ENCODE data around the gene CNOT8.

The CNOT8 gene

DNA sequence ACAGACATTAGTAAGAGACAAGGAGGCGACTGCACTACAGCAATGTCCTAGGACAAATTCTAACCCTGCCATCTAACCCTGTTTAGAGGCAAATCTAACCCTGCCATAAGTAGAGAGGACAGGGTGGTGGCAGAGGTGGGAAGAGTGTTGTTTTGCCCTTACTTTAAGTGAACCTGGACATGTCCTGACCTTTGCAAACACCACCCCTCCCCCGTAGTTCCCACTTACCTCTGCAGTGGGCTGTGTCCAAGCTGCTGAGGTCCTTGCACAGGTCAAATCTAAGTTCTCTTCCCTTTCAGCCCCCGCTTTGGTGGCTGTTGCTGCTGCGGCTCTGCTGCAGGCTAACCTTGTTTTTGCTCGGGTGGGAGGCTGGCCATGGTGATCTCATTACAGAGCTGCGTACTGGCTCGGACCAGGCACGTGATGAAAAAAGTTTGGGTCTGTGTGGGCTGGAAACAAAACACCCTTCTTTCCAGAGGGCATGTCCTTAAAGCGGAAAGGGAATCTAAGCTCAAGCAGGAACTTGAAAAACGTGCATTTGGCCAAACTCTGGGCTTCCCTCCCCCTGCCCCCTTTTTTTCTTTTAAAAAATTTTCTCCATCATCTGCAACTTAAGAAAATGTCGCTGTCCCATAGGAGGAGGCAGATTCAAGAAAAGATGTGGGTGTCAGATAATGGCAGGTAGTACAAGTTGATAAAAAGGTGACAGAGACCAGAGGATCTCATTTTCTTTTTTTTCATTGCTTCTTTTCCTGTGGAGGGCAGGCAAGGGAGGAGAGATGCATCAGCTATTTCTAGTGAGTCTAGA is 8.0 kb upstream of the CNOT8 start, which contains the start of gene FAXDC2:
FAXDC2 (minus strand) TSS at position 349 of the 808 bp plus-strand sequence. CDS start 12,425 bp downstream, outside the sequence.
- 3 to 18% methylated on average over 6 to 8 of the region's 11 CpGs for WGBS, 2 experiments (ENCODE audit: insufficient coverage in 2 of 2)
- H3K4me1 ChIP-seq (ENCODE audit: control insufficient read depth, insufficient read depth, low read length, poor library complexity, severe bottlenecking) = peaks cover 19% of the 10 kb centered on the region
- peak within 1 kb of the TSS; percentile 90 for H3K27ac ChIP-seq (ENCODE audit: low read depth, low read length, severe bottlenecking)
- no peaks in the 10 kb centered on the region for H3K9me3 ChIP-seq (ENCODE audit: control insufficient read depth, low read length)
- no peaks in the 10 kb centered on the region for H3K36me3 ChIP-seq (ENCODE audit: control insufficient read depth, insufficient read depth, low read length)
- H3K4me3 ChIP-seq (ENCODE audit: extremely low read depth, insufficient read depth, low read length, poor library complexity, severe bottlenecking) = peak within 1 kb of the TSS; percentile 46

DNA sequence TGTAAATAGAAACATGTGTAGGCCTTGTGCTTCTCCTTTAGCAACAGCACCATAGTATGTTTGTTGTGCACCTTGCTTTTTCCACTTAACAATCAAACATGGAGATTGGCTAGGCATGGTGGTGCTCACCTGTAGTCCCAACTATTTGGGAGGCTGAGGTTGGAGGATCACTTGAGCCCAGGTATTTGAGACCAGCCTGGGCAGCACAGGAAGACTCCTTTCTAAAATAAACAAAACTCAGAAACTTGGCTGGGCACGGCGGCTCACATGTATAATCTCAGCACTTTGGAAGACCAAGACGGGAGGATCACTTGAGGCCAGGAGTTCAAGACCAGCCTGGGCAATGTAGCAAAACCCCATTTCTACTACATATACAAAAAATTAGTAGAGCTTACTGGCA is 7.1 kb upstream of the CNOT8 start:
- Histone ChIP-seq H3K27ac (ENCODE audit: low read depth, low read length, severe bottlenecking) (no peak overlapping the region), H3K4me1 (ENCODE audit: control insufficient read depth, insufficient read depth, low read length, poor library complexity, severe bottlenecking) (peaks cover 25% of the 10 kb centered on the region), H3K36me3 (ENCODE audit: control insufficient read depth, insufficient read depth, low read length) (no peaks in the 10 kb centered on the region), H3K9me3 (ENCODE audit: control insufficient read depth, low read length) (no peaks in the 10 kb centered on the region), H3K4me3 (ENCODE audit: extremely low read depth, insufficient read depth, low read length, poor library complexity, severe bottlenecking) (no peak overlapping the region)
- WGBS, 2 experiments (ENCODE audit: insufficient coverage in 2 of 2) = no CpG with 5 or more reads among the region's 3 CpGs

DNA sequence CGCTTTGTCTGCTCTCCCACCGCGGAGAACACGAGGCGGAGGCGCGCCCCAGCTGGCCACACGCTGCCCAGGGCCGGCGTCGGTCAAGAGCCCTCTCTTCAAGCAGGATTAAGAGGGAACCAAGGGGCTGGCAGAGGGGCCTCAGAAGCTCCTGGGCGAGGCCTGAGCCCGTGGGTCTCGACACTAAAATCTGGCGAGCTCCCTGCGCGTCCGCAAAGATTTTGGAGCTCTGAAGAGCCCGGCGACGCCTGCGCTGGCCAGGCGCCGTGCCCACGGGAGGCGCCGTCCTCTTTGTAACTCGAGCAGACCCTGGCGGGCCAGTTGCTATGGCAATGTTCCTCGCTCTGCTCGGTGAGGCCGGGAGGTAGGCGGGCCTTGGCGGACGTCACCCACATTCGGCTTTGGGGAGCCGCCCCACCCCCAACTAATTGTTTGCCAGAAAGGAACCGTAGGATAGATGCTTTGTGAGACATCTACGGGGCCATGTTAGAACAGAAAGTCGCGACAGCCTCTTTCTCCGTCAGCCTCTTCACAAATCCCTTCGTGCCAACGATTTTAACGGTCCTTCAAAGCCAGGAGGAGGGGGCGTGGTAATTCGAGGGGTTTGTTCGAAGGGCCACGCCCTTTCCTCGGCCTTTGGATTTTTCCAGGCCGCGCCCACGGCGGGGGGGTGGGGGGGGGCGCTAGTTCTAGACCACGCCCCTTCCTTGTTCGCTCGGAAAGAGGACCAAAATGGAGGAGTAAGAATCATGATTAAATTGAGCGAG is 714 bp upstream of the CNOT8 start:
- H3K9me3 ChIP-seq (ENCODE audit: control insufficient read depth, low read length) = no peaks in the 10 kb centered on the region
- peak overlapping the region; percentile 99 for H3K27ac ChIP-seq (ENCODE audit: low read depth, low read length, severe bottlenecking)
- peaks cover 19% of the 10 kb centered on the region for H3K4me1 ChIP-seq (ENCODE audit: control insufficient read depth, insufficient read depth, low read length, poor library complexity, severe bottlenecking)
- H3K4me3 ChIP-seq (ENCODE audit: extremely low read depth, insufficient read depth, low read length, poor library complexity, severe bottlenecking) = peak overlapping the region; percentile 63
- 0 to 1% methylated on average over 38 to 43 of the region's 59 CpGs for WGBS, 2 experiments (ENCODE audit: insufficient coverage in 2 of 2)
- H3K36me3 ChIP-seq (ENCODE audit: control insufficient read depth, insufficient read depth, low read length) = peaks cover 12% of the 10 kb centered on the region

DNA sequence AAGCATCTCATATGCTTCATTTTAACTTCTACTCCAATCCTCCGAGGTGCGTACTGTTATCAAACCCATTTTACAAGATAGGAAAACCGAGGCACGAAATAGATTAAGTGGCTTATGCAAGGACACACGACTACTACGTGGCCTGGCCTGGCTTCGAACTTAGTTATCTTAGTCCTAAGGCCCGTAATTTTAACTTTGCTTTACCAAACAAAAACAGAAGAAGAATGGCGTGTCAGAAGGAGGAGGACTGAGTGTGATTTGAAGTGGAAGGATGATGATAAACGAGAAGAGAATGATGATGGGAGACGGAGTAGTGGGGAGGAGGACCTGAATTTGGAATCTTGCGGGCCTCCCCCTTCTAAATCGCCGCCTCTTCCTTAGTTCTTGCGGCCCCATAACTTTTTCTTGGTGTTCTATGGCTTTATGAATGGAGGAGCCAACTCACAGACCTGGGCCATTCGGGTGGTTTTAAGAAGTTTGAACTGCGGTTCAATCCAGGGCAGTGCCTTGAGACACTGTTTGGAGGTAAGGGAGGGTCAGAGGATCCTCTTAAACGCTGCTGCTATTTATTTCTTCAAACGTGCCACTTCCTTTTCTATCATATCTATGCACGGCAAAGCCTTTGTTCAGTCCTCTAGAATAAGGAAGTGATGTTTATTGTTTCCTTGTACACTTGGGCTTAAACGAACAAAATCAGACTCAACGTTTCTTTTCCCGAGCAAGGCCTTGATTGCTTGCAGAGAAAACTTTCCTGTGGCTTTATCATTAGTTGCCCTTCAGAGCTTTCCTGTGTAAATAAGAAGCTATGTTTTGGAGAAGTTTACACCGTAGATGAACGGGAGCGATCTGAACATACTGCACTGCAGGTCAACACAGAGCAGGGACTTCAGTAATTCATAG is 795 bp downstream of the CNOT8 start:
- peak overlapping the region; percentile 99 for H3K27ac ChIP-seq (ENCODE audit: low read depth, low read length, severe bottlenecking)
- WGBS, 2 experiments (ENCODE audit: insufficient coverage in 2 of 2) = 7 to 15% methylated on average over 12 to 17 of the region's 26 CpGs
- H3K36me3 ChIP-seq (ENCODE audit: control insufficient read depth, insufficient read depth, low read length) = peaks cover 28% of the 10 kb centered on the region
- peak overlapping the region; percentile 63 for H3K4me3 ChIP-seq (ENCODE audit: extremely low read depth, insufficient read depth, low read length, poor library complexity, severe bottlenecking)
- peaks cover 19% of the 10 kb centered on the region for H3K4me1 ChIP-seq (ENCODE audit: control insufficient read depth, insufficient read depth, low read length, poor library complexity, severe bottlenecking)
- no peaks in the 10 kb centered on the region for H3K9me3 ChIP-seq (ENCODE audit: control insufficient read depth, low read length)

DNA sequence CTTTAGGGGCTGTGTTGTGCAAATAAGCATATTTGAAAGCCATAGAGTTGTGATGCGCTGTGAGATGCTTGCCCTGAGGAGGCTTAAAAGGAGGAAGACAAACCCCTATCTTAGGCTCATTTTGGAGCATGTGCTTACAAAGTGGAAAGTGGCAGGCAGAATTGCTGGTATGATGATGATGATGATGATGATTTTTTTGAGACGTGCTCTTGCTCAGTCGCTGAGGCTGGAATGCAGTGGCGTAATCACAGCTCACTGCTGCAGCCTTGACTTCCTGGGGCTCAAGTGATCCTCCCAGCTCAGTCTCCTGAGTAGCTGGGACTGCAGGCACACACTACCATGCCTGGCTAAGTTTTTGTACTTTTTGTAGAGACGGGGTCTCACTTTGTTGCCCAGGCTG is 1.7 kb downstream of the CNOT8 start:
- H3K9me3 ChIP-seq (ENCODE audit: control insufficient read depth, low read length) = no peaks in the 10 kb centered on the region
- no peak overlapping the region for H3K27ac ChIP-seq (ENCODE audit: low read depth, low read length, severe bottlenecking)
- 52 to 65% methylated on average over 5 of the region's 5 CpGs for WGBS, 2 experiments (ENCODE audit: insufficient coverage in 2 of 2)
- H3K4me3 ChIP-seq (ENCODE audit: extremely low read depth, insufficient read depth, low read length, poor library complexity, severe bottlenecking) = peak overlapping the region; percentile 63
- H3K4me1 ChIP-seq (ENCODE audit: control insufficient read depth, insufficient read depth, low read length, poor library complexity, severe bottlenecking) = peaks cover 19% of the 10 kb centered on the region
- H3K36me3 ChIP-seq (ENCODE audit: control insufficient read depth, insufficient read depth, low read length) = peaks cover 37% of the 10 kb centered on the region

DNA sequence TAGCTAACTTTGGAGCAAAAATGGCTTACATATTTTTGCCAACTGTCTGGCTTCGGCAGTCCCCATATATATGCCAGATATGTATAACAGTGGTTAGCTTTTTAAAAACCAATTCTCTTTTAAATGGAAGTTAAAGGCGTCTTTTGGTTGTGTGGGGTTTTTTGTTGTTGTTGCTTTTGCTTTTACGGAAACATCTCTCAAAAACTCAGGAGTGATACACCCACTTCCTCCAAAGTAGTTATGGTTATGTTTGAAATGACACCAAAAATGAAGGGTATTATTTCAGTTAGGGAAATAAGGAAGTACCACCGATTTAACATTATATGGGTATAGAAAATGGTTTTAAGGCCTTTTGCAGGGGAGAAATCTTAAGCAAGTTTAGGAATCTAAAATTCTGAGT is 2.3 kb downstream of the CNOT8 start:
- Histone ChIP-seq H3K36me3 (ENCODE audit: control insufficient read depth, insufficient read depth, low read length) (peaks cover 43% of the 10 kb centered on the region), H3K27ac (ENCODE audit: low read depth, low read length, severe bottlenecking) (no peak overlapping the region), H3K9me3 (ENCODE audit: control insufficient read depth, low read length) (no peaks in the 10 kb centered on the region), H3K4me1 (ENCODE audit: control insufficient read depth, insufficient read depth, low read length, poor library complexity, severe bottlenecking) (peaks cover 15% of the 10 kb centered on the region), H3K4me3 (ENCODE audit: extremely low read depth, insufficient read depth, low read length, poor library complexity, severe bottlenecking) (no peak overlapping the region)
- 94 to 100% methylated on average over 1 of the region's 4 CpGs for WGBS, 2 experiments (ENCODE audit: insufficient coverage in 2 of 2)

GRCh38 chr5:154861946-154862345 is 3.5 kb downstream of the CNOT8 start:
- H3K4me3 ChIP-seq (ENCODE audit: extremely low read depth, insufficient read depth, low read length, poor library complexity, severe bottlenecking) = no peak overlapping the region
- H3K9me3 ChIP-seq (ENCODE audit: control insufficient read depth, low read length) = no peaks in the 10 kb centered on the region
- H3K27ac ChIP-seq (ENCODE audit: low read depth, low read length, severe bottlenecking) = no peak overlapping the region
- H3K4me1 ChIP-seq (ENCODE audit: control insufficient read depth, insufficient read depth, low read length, poor library complexity, severe bottlenecking) = peaks cover 11% of the 10 kb centered on the region
- H3K36me3 ChIP-seq (ENCODE audit: control insufficient read depth, insufficient read depth, low read length) = peaks cover 53% of the 10 kb centered on the region
- WGBS, 2 experiments (ENCODE audit: insufficient coverage in 2 of 2) = 90% methylated on average over 7 of the region's 8 CpGs

DNA sequence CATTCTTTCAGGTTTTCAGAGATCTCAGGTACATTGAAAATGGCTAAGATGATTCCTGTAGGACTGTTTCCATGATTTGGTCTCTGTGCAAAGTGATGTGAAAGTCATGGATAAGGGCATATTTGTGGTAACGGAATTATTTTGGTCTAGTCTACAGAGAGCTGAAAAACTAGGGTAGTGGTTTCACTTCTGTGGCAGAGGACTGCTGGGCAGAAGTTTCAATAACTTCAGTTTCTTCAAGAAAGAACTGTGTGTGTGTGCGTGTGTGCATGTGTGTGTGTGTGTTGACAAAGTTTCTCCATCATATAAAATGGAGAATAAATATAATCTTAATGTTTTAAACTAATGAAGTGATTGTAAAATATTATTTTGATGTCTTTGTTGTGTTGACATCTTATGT is 4.3 kb downstream of the CNOT8 start:
- no peak overlapping the region for H3K27ac ChIP-seq (ENCODE audit: low read depth, low read length, severe bottlenecking)
- peaks cover 53% of the 10 kb centered on the region for H3K36me3 ChIP-seq (ENCODE audit: control insufficient read depth, insufficient read depth, low read length)
- no peak overlapping the region for H3K4me3 ChIP-seq (ENCODE audit: extremely low read depth, insufficient read depth, low read length, poor library complexity, severe bottlenecking)
- H3K9me3 ChIP-seq (ENCODE audit: control insufficient read depth, low read length) = no peaks in the 10 kb centered on the region
- 82 to 100% methylated on average over 1 of the region's 2 CpGs for WGBS, 2 experiments (ENCODE audit: insufficient coverage in 2 of 2)
- H3K4me1 ChIP-seq (ENCODE audit: control insufficient read depth, insufficient read depth, low read length, poor library complexity, severe bottlenecking) = peaks cover 11% of the 10 kb centered on the region

DNA sequence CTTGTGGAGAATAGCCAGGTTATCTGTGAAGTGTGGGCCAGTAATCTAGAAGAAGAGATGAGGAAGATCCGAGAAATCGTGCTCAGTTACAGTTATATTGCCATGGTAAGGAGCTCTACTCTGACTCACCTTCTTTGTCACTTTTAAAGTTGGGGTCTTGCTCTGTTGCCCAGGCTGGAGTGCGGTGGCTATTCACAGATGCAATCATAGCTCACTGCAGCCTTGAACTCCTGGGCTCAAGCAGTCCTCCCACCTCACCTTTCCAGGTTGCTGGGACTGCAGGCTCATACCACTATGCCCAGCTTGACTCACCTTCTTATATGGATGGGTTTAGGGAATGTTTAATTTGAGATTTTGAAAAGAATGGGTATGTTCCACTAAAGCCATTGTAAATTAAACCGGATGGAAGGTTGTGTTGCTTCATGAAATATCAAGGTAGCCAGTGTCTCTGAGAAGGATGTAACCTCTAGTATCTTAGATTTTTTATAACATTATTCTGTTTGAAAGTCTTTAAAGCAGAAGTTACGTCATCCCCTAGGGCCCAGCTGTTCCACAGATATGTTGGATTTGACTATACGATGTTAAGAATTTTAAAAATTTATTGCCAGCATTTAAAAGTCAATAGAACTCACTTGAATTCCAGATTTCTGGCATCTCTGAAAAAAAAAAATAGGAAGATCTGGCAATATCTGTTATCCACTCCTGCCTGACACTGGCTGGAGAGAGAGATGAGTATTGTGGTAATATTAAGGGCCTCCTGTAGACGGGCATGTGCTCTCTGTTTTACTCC is 5.1 kb downstream of the CNOT8 start:
- Histone ChIP-seq H3K4me3 (ENCODE audit: extremely low read depth, insufficient read depth, low read length, poor library complexity, severe bottlenecking) (no peak overlapping the region), H3K4me1 (ENCODE audit: control insufficient read depth, insufficient read depth, low read length, poor library complexity, severe bottlenecking) (peaks cover 11% of the 10 kb centered on the region), H3K9me3 (ENCODE audit: control insufficient read depth, low read length) (no peaks in the 10 kb centered on the region), H3K36me3 (ENCODE audit: control insufficient read depth, insufficient read depth, low read length) (peaks cover 58% of the 10 kb centered on the region), H3K27ac (ENCODE audit: low read depth, low read length, severe bottlenecking) (no peak overlapping the region)
- 91 to 100% methylated on average over 3 to 4 of the region's 7 CpGs for whole genome bisulfite sequencing, 2 experiments (ENCODE audit: insufficient coverage in 2 of 2)
